ENCODE results near the gene ELL.

DNA sequence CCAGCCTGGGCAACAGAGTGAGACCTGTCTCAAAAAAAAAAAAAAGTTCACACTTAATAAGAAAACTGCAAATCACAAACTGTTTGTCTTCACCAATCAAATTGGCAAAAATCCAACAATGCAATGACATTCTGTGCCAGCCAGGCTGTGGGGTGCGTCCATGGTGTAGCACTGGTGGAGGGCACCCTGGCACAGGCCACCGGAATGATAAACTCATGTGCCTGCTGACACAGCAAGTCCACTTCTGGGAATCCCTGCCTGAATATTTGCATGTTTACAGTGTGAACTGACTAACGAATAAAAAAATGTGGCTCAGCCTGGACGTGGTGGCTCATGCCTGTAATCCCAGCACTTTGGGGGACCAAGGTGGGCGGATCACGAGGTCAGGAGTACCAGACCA lies 122.9 kb downstream of the ELL start:
- TF ChIP-seq HSF4 (CRISPR knock-in tag; IDR thresholded peaks at IDR 0.05; ENCODE audit: borderline replicate concordance), result no peak
- TF ChIP-seq C11orf30 (IDR thresholded peaks at IDR 0.05; ENCODE audit: low read depth), result no peak; the same call in none of the 2 replicates
- TF ChIP-seq, protein P1, sequence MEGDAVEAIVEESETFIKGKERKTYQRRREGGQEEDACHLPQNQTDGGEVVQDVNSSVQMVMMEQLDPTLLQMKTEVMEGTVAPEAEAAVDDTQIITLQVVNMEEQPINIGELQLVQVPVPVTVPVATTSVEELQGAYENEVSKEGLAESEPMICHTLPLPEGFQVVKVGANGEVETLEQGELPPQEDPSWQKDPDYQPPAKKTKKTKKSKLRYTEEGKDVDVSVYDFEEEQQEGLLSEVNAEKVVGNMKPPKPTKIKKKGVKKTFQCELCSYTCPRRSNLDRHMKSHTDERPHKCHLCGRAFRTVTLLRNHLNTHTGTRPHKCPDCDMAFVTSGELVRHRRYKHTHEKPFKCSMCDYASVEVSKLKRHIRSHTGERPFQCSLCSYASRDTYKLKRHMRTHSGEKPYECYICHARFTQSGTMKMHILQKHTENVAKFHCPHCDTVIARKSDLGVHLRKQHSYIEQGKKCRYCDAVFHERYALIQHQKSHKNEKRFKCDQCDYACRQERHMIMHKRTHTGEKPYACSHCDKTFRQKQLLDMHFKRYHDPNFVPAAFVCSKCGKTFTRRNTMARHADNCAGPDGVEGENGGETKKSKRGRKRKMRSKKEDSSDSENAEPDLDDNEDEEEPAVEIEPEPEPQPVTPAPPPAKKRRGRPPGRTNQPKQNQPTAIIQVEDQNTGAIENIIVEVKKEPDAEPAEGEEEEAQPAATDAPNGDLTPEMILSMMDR (IDR thresholded peaks at IDR 0.05 in 2 of 3, conservative IDR thresholded peaks at IDR 0.05 in 1 of 3; ENCODE audit: insufficient read depth in 2 of 3, low read depth in 1 of 3, low read length in 3 of 3), result no peak
- TF ChIP-seq NR2F6 (CRISPR knock-in tag; IDR thresholded peaks at IDR 0.05), result no peak
- TF ChIP-seq POLR2AphosphoS5 (IDR thresholded peaks at IDR 0.05; ENCODE audit: control insufficient read depth, insufficient read depth, low read depth, low read length), result no peak
